ENCODE results near the gene POGK. TPM values are rescaled to one million over a fixed set of nuclear protein-coding genes. Genes with fewer than 3 reads are reported as not detected.
"Not testable (repeated sequence)": the region's sequence is repeated elsewhere in the genome, so short reads cannot be mapped to it uniquely, and the experiment has no call there.

Gene POGK
- total RNA-seq, 2 donors from 2014 or later = 16.8 to 21.7 TPM

DNA sequence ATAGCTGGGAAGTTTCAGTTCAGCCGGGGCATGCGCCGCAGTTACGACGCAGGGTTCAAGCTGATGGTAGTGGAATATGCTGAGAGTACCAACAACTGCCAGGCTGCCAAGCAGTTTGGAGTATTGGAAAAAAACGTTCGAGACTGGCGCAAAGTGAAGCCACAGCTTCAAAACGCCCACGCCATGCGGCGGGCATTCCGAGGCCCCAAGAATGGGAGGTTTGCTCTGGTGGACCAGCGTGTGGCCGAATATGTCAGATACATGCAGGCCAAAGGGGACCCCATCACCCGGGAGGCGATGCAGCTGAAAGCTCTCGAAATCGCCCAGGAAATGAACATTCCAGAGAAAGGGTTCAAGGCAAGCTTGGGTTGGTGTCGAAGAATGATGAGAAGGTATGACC, 9.9 kb downstream of the POGK start:
- DNase-seq (no peak), ATAC-seq (no peak)
- intact Hi-C loops (cut with DNase I) = no loop called here

DNA sequence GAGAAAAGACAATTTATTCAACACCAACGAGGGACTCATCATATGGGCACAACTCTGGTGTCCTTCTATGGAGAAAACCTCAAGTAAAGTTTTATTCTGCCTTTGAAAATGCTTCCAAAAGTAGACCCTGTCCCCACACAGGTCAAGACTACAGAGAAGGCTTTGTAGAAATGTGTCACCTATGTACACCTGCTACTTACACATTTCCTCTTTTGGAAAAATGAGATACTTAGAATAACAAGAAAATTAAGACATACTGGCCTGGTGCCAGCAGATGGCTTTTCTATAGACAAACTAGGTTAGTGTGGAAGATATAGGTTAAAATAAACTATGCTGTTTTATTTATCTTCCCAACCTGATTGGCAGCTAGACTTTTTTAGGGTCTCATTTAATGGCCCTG, 13.6 kb downstream of the POGK start:
- ATAC-seq (no peak), DNase-seq (no peak)
- intact Hi-C loops (cut with DNase I) = no loop called here

DNA sequence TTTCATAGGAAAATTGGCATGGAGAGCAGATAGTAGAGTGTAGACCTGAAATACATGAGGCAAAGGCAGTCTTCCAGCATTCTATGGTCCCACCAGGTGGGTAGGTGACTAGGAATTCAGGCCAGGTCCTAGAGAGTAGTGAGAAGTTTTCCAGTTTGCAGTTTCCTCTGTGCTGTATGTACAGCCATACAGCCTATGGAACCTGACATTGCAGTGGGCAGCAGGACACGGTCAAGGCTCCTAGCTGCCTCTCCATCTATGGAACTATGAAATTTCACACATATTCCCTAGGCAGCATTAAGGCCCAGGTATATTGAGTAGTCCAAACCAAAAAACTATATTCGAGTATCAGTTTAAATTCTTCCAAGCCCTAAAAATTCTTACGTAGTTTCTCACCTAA, 16.3 kb downstream of the POGK start:
- ATAC-seq (no peak), DNase-seq (no peak)
- intact Hi-C loops (cut with DNase I) = no loop called here

- DNase-seq (no peak), ATAC-seq (no peak)
- intact Hi-C loops (cut with DNase I) = no loop called here
These were observed 18.7 kb downstream of the POGK start for GRCh38 chr1:166857995-166858394.

DNA sequence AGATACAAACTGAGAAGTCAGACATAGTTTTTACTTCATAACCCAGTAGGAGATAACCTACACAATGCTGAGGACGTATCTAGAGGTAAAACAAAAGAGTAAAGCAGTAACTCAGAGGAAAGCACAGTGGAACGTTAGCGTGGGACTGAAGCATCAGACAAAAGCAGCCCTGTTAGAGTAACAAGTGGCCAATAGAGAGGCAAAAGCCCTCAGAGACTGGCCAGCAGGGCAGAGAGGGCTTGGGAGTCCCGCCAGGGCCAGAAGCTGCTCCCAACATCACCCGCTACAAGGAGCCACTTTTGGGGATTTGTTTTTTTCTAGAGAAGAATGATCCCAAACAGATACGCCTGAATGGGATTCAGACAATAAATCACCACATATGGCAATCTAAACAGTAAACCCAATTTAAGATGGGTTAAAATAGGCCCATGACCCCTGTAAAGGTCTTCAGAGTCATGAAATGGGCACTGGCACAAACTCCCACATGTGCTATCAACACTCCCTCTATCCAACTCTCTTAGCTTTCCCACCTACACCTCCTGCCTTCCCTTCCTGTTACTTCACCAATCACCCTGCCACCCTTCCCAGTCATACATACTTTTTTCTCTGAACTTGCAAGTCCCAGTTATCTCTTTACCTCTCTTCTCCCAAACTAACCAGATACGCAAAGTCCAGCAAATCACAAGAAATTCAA, 19.6 kb downstream of the POGK start:
- ATAC-seq (peak in 1 of 2 donors; percentile 29), DNase-seq (no peak)
- intact Hi-C loops (cut with DNase I) = no loop called here

- intact Hi-C loops (cut with DNase I) = no loop called here
- peak in 1 of 2 donors; percentile 15 for ATAC-seq
- no peak for DNase-seq
These were observed 20.3 kb downstream of the POGK start for GRCh38 chr1:166859597-166859996.

GRCh38 chr1:166865926-166866325, 26.7 kb downstream of the POGK start:
- peak in 1 of 2 donors; percentile 86 for ATAC-seq
- intact Hi-C loops (cut with DNase I) = no loop called here
- DNase-seq = no peak

GRCh38 chr1:166868639-166869038, 29.4 kb downstream of the POGK start:
- ATAC-seq (no peak), DNase-seq (no peak)
- intact Hi-C loops (cut with DNase I) = no loop called here

DNA sequence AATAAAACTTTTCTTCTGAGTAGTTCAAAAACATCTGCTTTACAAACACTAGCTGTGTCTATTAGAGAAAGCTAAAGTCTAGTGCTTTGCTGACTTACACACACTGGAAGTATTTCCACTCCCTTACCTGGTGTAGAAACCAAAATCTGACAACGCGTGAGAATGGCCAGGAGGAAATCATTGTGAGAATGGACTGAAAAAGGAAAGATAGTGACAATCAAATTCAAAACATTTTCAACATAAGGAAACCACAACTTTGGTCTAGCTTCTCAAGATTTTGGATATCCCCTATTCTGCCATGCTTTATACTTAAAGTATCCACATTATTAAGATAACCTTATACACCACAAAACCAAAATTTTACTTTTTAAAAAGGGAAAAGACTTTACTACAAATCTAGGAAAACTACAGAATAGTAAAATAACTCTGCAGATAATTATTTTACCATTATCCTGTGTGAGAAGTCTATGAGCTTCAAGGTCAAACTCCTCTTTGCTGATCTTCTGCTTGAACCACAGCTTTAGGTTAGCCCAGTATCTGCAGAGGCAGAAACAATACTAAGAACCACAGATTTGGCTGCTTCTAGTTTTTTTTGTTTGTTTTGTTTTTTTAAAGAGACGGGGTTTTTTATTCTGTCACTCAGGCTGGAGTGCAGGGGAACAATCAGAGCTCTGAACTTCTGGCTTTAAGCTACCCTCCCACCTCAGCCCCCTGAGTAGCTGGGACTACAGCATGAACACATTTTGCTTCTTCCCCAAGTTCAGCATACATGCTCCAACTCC, 30.2 kb downstream of the POGK start:
- DNase-seq (no peak), ATAC-seq (no peak)
- intact Hi-C loops (cut with DNase I) = no loop called here

DNA sequence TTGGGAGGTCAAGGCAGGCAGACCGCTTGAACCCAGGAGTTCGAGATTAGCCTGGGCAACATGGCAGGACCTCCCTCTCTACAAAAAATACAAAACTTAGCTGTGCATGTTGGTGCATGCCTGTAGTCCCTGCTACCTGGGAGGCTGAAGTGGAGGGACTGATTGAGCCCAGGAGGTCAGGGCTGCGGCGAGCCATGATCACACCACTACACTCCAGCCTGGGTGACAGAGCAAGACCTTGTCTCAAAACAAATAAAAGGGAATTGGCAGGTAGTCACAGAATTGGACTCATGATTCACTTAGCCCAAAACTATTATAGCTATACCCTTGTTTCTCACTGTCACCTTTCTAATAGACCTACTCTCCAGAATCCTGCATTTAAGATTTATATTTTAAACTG, 31.3 kb downstream of the POGK start:
- DNase-seq = no peak
- ATAC-seq = no peak
- intact Hi-C loops (cut with DNase I) = no loop called here

DNA sequence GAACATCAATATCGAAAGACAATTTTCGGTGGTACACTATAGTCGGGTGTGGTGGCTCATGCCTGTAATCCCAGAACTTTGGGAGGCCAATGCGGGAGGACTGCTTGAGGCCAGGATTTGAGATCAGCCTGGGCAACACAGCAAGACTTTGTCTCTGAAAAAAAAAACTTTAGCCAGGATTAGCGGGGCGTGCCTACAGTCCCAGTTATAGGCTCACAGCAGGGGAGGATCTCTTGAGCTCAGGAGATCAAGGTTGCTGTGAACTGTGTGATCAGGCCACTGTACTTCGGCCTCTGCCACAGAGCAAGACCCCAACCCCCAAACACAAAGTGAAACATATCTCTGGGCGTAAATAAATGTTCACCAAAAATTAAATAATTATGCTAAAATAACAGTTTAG, 35.2 kb downstream of the POGK start:
- DNase-seq (no peak), ATAC-seq (no peak)
- intact Hi-C loops (cut with DNase I) = no loop called here

DNA sequence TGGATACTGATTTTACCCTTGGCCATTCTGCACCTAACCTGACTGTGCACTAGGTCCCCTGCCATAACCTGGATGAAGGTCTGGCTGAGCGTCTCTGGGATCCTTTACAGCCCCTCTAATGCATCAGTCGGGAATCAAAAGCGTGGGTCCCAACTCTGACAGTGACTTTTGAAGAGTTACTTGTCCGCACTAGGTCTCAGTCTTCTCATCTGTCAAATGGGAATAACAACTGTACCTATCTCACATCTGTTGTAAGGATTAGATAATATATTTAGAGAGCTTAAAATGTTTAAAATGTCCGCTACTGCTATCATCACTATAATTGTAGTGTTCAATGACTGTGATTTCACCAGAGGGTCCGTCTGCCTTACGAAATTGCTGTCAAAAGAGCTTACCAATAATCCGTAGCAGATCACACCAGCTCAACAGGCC, 36.0 kb downstream of the POGK start:
- intact Hi-C loops (cut with DNase I) = no loop called here

DNA sequence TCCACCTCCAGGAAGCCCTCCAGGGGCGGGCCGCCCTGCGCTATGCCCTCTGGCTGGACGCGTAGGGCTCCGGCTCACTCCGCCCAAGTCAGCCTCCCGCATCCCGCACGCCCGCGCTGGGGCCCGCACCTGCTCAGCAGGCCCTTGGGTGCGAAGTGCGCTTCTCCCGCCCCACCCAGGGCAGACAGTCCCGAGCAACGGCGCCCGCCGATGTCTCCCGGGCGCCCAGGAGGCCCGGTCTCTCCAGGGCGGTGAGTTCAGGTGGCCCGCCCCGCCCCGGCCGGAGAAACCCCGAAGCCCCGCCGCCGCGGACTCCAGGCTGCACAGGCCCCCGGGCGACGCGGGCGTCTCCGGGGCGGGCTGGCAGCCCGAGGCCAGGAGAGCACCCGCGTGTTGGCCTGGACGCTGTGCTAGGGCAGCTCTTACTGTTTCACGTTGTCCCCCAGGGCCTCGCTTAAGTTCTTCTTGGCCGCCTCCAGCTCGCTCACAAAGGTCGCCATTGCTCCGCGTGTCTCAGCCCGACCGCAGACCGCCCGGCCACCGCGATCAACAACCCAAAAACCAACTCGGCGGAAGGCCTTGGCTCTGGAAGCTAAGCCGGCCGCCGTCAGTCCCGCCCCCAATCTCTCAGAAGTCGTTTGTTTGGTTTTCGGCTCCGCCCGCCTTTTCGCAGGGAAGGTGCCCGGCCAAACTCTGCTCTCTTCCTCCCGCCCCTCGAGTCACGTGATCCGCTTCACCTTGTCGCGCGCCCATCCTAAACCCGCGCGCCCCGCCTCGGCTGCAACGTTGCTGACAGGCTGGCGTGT, 36.7 kb downstream of the POGK start, which contains the start of gene TADA1:
Gene TADA1 (minus strand): TSS at position 531 of the 806 bp plus-strand sequence. CDS start 31 bp downstream, at position 500.
- ATAC-seq = peak; percentile 97 to 98
- intact Hi-C loops (cut with DNase I) = no loop called here
- DNase-seq = peak; percentile 99

More for the DNA sequence above, 36.0 kb downstream of the POGK start:
- ATAC-seq = no peak
- no peak for DNase-seq

DNA sequence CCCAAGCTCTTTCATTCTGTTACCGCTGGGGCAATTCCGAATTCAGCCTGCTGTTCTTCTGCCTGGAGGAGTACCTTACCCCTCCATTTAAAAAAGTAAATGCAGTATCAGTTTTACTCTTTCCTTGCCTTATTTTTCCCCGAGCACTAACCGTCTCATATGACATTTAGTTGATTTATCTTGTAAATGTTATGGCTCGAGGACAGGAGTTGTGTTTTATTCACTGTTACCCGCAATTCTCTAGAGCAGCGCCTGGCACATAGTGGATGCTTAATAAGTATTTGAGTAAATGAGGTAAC, 37.2 kb downstream of the POGK start:
- DNase-seq = no peak
- intact Hi-C loops (cut with DNase I) = no loop called here

DNA sequence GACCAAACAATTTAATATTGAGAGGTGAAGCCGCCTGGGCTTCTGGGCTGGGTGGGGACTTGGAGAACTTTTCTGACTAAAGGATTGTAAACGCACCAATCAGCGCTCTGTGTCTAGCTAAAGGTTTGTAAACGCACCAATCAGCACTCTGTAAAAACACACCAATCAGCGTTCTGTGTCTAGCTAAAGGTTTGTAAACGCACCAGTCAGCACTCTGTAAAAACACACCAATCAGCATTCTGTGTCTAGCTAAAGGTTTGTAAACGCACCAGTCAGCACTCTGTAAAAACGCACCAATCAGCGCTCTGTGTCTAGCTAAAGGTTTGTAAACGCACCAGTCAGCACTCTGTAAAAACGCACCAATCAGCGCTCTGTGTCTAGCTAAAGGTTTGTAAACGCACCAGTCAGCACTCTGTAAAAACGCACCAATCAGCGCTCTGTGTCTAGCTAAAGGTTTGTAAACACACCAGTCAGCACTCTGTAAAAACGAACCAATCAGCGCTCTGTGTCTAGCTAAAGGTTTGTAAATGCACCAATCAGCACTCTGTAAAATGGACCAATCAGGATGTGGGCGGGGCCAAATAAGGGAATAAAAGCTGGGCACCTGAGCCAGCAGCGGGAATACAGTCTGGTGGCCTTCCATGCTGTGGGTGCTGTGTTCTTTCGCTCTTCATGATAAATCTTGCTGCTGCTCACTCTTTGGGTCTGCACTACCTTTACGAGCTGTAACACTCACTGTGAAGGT, 39.1 kb downstream of the POGK start:
- intact Hi-C loops (cut with DNase I); DNase-seq; ATAC-seq: not testable (repeated sequence)

More for the DNA sequence above, 37.2 kb downstream of the POGK start:
- ATAC-seq = no peak

DNA sequence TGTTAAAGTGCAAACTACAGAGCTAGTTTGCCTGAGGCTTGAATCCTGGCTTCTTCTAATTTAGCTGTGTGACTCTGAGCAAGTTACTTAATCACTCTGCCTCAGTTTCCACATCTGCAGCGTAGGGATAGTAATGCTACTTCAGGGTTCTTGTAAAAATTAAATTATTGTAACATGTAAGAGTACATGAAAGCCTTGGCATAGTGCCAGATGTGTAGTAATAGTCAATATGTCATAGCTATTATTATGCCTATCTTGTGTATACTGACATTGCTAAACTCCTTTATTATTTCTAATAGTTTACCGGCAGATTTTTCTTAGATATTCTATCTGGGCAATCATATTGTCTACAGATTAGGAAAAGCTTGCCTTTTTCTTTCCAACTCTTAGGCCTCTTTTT, 43.6 kb downstream of the POGK start:
- DNase-seq (no peak), ATAC-seq (no peak)
- intact Hi-C loops (cut with DNase I) = no loop called here

GRCh38 chr1:166884040-166884642, 44.9 kb downstream of the POGK start:
- peak; percentile 90 for ATAC-seq

GRCh38 chr1:166884971-166885370, 45.7 kb downstream of the POGK start:
- DNase-seq (no peak), ATAC-seq (no peak)
- intact Hi-C loops (cut with DNase I) = loop anchor here in 1 of 2 donors (1.0 kb wide), 1 partner anchor 174 kb away; no protein-coding TSS in a partner anchor

More at GRCh38 chr1:166884040-166884642, 44.9 kb downstream of the POGK start:
- intact Hi-C loops (cut with DNase I) = loop anchor here in 1 of 2 donors (1.0 kb wide), 1 partner anchor 175 kb away; no protein-coding TSS in a partner anchor
- peak; percentile 51 for DNase-seq

Data from left cardiac atrium (tissue), 4 donors.